HEK293 (cell line): Measurements from ENCODE around the gene KCNA5.

Experiments
- MZF1 ChIP-seq: fragments of 450-650 bp; formaldehyde crosslinking; IDR thresholded peaks from 2 replicates; pipeline ENCODE4 v1.5.1; 2017; ENCODE audit warnings: missing biosample characterization, missing genetic modification characterization, borderline replicate concordance
- YY1 ChIP-seq: fragments of 450-650 bp; formaldehyde crosslinking; IDR thresholded peaks from 2 replicates; pipeline ENCODE4 v1.5.1; 2018; ENCODE audit warnings: missing biosample characterization, missing genetic modification characterization
- ZNF600 ChIP-seq: fragments of 450-650 bp; formaldehyde crosslinking; IDR thresholded peaks from 2 replicates; pipeline ENCODE4 v1.5.1; 2016; ENCODE audit warnings: missing biosample characterization, missing genetic modification characterization
- TF ChIP-seq, protein P1 (sequence below): fragments of 450-650 bp; formaldehyde crosslinking; IDR thresholded peaks from 2 replicates; pipeline ENCODE4 v1.5.1; 2016; ENCODE audit warnings: missing biosample characterization, missing genetic modification characterization

GRCh38 chr12:5017638-5018348 is 25.9 kb upstream of the KCNA5 start:
- TF ChIP-seq YY1 (tag by site-specific recombination), result no peak
- TF ChIP-seq MZF1 (tag by site-specific recombination), result no peak
- TF ChIP-seq, protein P1, sequence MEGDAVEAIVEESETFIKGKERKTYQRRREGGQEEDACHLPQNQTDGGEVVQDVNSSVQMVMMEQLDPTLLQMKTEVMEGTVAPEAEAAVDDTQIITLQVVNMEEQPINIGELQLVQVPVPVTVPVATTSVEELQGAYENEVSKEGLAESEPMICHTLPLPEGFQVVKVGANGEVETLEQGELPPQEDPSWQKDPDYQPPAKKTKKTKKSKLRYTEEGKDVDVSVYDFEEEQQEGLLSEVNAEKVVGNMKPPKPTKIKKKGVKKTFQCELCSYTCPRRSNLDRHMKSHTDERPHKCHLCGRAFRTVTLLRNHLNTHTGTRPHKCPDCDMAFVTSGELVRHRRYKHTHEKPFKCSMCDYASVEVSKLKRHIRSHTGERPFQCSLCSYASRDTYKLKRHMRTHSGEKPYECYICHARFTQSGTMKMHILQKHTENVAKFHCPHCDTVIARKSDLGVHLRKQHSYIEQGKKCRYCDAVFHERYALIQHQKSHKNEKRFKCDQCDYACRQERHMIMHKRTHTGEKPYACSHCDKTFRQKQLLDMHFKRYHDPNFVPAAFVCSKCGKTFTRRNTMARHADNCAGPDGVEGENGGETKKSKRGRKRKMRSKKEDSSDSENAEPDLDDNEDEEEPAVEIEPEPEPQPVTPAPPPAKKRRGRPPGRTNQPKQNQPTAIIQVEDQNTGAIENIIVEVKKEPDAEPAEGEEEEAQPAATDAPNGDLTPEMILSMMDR (tag by site-specific recombination), result no peak
- no peak for TF ChIP-seq ZNF600 (tag by site-specific recombination)
